GM19463 (cell line): ENCODE measurements around the gene RIPOR3.

Experiments
- ATAC-seq: cut with Tn5 transposase; IDR thresholded peaks from one replicate; pipeline ENCODE4 v1.9.1; 2021; ENCODE audit warnings: mild to moderate bottlenecking, moderate library complexity; ENCODE audit not compliant: unreplicated experiment

Gene RIPOR3

DNA sequence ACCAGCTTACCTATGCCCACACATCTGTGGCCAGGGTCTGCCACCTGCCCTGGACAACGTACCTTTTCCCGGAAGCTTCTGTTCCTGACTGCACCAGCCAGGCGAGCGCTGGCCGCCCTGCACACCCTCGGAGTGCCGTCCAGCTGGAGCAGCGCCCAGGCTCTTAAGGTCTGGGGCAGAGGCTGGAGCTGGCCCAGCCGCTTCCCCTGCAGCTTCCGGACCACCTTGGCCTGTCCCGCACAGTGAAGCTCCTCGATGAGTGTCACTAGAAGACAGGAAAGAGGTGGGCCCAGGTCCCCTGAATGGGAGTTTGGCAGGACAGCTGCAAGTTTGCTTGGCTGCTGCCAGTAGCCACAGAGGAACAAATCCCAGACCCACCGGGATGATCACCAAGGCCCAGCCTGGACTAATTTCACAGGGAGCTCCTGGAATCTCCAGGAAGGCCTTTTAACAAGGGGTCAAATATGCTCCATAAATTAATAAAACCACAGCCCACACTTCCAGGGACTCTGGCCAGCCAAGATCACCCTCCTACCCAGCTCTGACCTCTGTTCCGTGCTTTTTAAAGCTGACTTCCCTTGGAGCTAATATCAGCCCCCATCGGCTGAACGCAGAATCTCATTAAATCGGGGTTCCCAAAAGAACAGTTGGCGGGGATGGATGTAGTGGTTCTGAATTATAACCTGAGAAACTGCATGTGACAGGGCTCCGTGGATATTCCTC, 98.9 kb downstream of the RIPOR3 start:
- no peak for ATAC-seq

DNA sequence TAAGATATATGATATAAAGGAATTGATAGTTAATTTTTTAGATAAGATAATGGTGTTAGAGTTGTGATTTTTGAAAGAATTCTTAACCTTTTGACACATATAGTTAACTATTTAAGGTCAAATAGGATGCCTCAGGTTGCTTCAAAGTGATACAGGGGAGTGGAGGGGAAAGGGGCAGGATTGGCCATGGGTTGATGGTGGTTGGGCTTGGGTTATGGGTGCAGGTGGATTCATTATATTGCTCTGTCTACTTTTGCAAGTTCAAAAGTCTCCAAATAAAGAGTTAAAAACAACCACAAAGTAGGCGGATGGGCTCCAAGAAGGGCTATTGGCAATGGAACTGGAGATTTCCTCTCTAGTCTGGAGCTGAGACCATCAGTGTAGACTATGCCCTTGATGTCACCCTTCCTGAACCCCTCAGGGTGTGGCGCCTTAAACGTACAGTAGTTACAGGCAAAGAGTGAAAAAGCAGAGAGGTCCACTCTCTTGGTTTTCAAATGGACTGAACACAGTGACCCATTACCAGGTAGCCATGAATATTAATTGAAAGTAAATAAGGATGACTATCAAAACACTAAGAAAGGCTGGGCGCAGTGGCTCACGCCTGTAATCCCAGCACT, 100.0 kb downstream of the RIPOR3 start:
- ATAC-seq: no peak

DNA sequence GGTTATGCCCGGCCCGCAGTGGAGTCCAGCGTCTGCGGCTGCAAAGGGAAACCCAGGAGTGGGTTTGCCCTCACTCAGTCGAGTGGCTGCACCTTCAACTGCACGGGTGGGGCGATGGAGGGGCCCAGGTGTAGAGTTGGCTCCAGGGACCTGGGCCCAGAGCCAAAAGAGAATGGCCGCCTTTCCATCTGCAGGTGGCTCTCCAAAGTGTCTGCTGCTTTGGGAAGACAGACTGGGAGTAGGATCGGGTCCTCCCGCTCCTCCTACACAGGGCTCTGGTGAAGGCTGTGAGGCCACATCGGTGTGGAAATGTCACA, 101.0 kb downstream of the RIPOR3 start:
- no peak for ATAC-seq

DNA sequence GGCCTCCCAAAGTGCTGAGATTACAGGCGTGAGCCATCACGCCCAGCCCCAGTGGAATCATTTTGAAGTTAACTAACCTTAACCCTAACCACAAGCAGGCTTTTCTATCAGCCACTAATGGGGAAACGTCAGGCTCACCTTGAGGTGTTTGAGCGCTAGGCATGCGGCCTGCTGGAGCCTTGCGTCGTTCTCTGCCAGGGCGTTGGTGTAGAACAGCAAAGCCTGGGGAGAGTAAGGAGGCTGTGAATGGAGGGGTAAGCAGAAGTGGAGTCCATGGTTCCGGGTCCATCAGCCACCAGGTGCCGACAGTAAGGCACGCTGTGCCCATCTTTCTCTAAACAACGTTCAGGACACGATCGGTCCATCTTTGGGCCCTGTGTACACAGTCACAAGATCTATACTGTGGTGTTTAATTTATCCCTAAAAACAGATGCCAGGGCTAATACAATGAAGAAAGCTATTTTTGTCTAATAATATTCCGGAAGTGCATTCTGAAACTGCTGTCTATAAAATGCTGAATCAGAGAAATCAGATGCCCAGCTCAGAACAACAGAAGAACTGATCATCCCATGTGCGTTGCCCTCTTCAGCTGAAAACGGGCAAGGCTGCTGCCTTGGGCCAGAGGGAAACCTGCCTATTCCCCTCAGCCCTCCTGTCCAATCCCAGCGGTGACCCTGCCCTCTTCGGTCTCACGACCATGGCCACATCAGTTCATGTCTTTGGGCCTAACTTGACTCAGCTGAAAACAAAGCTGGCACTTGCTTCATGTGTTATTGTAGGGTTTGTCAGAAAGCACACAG, 101.6 kb downstream of the RIPOR3 start:
- ATAC-seq: no peak

DNA sequence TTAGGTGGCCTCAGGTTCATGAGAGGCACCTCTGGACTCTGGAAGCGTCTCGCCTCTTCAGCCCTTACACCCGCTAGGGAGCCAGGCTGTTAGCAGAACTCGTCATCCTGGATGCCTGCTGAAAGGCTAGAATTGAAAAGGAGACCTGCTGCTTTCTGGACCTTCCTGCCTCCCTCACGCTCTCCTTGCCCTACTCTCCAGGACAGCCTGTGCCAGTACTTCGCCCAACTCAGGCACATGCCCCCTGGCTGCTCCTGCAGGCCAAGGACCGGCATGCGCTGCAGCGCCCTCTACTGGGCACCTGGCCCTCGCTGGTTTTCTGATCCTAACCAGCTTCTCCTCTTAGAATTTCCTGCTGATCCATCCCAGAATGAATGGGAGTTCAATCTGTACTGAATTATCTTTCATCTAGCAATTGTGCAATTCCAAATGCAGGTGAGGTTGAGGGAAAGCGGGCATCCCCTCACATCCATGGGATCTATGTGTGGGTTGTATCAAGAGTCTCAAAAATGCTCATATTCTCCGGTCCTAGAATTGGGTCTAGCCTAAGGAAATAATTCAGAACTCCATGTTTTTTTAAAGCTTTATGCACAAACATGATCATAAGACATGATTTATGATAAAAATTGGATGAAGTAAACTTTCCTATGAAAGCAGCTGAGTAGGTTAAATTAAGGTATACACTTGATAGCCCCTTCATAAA, 103.2 kb downstream of the RIPOR3 start:
- ATAC-seq: no peak

DNA sequence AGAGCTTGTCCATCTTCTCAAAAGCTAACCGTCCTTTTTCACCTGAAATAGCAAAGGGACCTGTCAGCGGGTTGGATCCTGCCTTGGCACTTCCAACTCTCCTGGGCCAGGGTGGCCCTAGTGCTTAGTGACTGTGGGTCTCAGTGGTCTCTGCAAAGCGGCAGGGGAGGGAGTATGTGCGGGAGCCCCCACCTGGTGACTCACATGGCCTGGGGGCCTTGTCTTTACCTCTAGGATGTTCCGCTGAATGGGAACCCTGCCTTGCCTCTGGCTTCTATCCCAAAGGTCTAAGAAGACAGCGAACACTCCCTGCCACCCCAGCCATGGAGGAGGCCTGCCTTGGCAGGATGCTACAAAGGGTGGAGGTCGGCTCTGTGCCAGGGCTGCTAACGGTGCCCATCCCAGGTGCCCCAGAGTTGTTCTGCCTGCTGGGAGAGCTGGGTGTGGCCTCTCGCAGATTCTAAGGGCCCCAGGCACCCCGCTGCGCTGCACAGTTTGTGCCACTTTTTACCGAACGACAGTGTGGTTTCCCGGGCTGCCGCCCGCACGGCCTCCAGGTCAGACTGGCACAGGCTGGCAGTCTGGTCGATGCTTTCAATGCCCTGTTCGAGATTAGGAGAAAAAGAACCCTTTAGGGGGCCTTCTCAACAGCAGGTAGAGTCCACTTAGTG, 103.9 kb downstream of the RIPOR3 start:
- ATAC-seq: no peak

DNA sequence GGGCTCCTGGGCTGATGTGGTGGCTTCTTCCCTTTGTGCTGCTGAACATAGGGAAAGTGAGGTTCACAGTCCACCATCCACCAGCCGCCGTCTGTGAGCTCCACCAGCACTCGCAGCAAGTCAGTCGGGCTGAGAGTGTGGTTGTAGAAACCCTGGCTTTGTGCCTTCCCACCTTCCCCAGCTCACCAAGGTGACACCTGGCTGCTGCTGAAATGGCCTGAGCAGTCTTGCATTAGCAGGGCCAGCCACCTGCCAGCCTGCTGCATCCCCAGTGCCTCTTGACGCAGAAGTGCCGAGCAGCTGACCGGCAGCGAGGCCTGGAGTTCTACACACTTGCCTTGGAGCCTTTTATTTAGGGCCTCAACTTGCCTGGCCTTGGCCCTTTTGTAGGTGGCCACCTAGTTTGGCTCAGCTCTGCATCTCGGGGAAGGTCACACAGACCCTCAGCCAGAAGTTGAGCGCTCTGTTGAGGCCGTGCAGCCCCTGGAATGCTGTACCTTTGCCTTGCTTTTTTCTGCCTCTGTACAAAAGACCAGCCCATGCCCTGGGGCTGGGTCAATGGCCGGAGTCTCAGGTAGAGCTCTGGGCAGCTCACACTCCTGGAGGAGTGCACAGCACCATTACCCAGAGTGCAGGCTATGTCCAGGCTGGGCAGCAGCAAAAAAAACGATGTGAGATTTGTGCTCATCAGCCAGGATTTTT, 104.7 kb downstream of the RIPOR3 start:
- no peak for ATAC-seq

DNA sequence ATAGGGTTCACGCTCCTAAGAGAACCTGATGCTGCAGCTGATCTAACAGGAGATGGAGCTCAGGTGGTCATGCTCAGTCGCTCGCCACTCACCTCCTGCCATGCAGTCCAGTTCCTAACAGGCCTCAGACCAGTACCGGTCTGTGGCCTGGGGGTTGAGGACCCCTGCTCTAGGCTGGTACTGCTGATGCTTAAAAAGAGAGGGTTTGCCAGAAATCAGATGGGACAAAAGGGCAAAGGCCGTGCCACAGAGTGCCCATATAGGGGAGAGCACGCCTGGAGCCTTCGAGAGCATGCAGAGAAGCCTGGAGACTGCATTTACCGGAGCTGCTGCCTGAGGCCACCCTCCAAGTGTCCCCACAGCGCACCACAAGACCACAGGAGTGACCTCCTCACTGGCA, 105.7 kb downstream of the RIPOR3 start:
- no peak for ATAC-seq

DNA sequence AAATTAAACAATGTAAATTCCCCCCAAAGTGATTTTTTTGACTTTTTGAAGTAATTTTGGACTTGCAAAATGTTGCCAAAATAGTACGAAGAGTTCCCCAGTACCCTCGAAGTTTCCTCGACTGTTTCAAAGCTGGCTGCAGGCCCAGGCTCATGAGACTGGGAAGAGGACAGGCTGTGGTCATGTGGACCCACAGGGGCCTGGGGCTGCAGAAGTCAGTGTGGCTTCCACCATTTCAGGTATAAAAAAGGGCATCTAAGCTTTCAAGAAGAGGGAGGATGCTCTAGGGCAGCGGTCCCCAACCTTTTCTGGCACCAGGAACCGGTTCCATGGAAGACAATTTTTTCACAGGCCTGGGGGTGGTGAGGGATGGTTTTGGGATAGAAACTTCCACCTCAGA, 106.1 kb downstream of the RIPOR3 start:
- no peak for ATAC-seq

DNA sequence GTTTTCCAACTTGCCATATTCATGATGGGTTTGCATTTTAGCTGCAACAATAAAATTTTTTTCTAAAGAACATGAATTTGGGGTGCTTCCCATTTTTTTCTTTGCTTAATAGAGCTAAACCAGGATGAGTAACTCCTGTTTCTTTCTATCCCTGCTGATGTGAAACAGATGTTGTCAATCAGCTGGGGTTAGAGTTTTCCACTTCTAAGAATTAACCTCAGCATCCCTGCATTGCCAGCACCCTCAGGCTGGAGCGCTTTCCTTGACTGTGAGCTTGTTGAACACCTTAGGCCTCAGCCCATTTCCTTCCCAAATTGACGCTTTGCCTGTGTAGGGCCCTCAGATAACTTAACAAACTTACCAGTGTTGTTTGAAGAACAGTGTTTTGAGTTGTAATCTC, 106.7 kb downstream of the RIPOR3 start:
- no peak for ATAC-seq

DNA sequence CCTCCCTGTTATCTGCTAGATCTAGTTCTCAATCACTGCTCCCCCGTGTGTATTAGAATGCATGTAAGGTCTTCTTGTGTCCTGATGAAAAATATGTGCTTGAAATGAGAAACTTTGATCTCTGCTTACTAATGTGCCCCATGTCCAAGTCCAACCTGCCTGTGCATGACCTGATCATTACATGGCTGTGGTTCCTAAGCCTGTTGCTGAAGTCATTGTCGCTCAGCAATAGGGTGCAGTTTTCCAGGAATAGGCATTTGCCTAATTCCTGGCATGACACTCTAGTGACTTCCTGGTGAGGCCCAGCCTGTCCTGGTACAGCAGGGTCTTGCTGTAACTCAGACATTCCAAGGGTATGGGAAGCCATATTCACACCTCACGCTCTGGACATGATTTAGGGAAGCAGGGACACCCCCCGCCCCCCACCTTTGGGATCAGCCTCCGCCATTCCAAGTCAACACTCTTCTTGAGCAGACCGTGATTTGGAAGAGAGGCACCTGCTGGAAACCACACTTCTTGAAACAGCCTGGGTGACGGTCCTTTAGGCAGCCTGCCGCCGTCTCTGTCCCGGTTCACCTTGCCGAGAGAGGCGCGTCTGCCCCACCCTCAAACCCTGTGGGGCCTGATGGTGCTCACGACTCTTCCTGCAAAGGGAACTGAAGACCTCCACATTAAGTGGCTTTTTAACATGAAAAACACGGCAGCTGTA, 107.7 kb downstream of the RIPOR3 start:
- no peak for ATAC-seq

DNA sequence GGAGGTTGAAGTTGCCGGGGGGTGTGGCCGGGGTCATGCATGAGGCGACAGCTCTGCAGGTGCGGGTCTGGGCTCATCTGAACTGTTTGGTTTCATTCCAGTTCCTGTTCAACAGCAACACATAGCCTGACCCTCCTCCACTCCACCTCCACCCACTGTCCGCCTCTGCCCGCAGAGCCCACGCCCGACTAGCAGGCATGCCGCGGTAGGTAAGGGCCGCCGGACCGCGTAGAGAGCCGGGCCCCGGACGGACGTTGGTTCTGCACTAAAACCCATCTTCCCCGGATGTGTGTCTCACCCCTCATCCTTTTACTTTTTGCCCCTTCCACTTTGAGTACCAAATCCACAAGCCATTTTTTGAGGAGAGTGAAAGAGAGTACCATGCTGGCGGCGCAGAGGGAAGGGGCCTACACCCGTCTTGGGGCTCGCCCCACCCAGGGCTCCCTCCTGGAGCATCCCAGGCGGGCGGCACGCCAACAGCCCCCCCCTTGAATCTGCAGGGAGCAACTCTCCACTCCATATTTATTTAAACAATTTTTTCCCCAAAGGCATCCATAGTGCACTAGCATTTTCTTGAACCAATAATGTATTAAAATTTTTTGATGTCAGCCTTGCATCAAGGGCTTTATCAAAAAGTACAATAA, 108.6 kb downstream of the RIPOR3 start:
- no peak for ATAC-seq

DNA sequence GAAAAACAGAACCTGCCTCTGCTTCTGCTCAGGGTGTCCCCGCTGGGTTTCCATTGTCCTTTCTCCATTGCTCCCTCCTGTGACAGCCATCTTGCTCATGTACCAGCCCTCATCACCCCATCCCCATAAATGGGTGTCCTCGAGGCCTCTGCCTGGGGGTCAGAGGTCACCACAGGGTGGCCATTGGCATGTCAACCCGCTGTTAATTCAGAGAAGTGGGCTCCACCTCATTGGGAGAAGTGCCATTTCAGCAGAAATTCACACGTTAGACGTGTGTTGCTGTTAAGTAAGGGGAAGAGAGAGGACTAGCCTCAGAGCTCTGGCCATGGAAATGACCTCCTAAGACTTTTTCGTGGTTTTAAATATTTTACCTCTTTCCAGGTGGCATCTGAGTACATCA, 109.2 kb downstream of the RIPOR3 start:
- ATAC-seq: no peak

DNA sequence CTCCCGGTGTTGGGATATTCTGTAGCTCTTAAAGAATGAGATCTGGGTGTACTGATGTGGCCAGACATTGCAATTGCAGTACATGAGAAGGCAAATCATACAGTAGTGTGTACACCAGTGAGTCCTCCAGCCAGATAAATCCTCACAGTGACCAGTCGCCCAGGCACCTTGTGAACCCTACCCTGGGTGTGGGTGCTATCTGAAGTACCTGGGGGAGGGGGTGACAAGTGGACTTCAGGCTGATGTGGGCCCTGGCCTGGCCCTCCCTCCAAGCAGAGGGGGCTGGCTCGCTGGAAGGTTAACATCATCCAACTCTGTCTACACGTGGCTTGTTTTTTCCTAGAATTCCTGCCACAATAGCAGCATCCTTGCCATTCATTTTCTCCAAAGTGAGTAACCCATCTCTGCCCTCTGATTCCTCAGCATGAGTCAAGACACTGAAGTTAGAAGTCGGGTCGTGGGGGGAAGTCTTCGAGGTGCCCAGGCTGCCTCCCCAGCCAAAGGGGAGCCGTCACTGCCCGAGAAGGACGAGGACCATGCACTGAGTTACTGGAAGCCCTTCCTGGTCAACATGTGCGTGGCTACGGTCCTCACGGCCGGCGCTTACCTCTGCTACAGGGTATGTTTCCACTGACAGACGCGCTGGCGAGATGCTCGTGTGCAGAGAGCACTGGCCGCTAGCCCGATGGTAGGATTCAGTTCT, 110.3 kb downstream of the RIPOR3 start:
- ATAC-seq: no peak

DNA sequence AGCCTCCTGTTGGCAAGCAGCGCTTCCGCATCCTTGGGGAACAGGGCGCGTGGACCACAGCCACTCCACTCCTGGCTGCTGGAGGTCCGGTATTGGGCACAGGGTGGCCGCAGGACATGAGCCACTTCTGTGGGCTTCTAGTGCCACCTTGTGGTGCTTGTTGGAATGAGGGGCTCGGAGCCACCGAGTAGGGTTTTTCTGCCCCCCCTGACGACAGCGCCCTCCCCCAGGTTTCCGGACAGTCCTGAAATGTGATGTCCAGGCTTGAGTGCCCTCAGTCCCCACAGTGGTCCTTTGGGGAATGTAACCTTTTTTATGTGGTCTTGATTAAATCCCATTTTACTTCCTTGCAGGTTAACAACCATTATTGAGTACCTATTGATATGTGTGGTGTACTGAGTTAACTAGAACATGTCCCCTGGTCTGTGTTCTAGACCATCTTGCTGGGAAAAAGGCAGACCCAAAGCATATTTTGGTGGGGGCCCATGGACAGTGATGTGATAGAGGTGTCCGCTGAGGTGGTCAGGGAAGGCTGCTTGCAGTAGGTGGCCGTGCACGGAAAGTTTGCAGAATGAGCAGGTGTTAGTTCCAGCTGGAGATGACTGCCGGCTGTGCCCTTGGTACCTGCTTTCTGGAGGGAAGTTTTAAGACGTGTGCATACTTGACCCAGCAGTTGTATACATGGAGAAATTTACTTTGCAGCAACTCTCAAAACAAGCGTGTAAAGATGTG, 111.2 kb downstream of the RIPOR3 start:
- no peak for ATAC-seq

DNA sequence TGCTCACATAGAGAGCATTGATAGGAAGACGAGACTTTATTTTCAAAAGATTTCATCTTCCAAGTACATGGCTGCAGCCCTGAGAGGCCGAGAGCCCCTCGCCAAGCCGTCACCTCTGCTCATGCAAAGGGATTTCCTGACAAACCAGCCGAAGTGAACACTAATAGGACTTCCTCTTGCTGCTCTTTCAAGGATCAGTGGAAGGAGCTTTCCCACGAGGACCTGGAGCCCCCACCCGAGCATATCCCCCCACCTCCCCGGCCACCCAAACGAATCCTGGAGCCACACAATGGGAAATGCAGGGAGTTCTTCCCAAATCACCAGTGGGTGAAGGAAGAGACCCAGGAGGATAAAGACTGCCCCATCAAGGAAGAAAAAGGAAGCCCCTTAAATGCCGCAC, 111.8 kb downstream of the RIPOR3 start:
- ATAC-seq: no peak

DNA sequence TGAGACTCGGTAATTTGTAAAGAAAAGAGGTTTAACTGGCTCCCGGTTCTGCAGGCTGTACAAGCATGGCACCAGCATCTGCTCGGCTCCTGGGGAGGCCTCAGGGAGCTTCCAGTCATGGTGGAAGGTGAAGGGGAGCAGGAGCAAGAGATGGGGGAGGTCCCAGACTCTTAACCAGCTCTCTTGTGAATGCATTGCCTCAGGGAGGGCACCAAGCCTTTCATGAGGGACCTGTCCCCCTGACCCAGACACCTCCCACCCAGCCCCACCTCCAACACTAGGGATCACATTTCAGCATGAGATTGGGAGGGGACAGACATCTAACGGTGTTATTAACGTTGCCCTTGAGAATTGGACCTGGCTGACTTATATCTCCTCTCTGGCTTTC, 112.6 kb downstream of the RIPOR3 start:
- no peak for ATAC-seq
